Measurements from ENCODE around the gene SLC5A5. TPM values are rescaled to one million over a fixed set of nuclear protein-coding genes. Genes with fewer than 3 reads are reported as not detected.

SLC5A5 gene
- total RNA-seq (not detected), polyA plus RNA-seq (not detected)
- long read RNA-seq, donor 1: 0 reads
- long read RNA-seq, donor 2: 0 reads
- long read RNA-seq, donor 3: 0 reads
- long read RNA-seq, donor 4: 0 reads

DNA sequence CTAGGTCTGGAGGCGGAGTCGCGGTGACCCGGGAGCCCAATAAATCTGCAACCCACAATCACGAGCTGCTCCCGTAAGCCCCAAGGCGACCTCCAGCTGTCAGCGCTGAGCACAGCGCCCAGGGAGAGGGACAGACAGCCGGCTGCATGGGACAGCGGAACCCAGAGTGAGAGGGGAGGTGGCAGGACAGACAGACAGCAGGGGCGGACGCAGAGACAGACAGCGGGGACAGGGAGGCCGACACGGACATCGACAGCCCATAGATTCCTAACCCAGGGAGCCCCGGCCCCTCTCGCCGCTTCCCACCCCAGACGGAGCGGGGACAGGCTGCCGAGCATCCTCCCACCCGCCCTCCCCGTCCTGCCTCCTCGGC, at the start of gene SLC5A5:
Gene SLC5A5 (plus strand): TSS at position 68 of the 373 bp plus-strand sequence. CDS start 375 bp downstream, outside the sequence.
- ATAC-seq (no peak), DNase-seq (no peak)
- intact Hi-C loops (cut with DNase I): loop anchor here in 1 of 4 donors (10.0 kb wide), 1 partner anchor 53 kb away; no protein-coding TSS in a partner anchor
- Histone ChIP-seq H3K9me3 (ENCODE audit: control insufficient read depth, low read length) (no peaks in the 10 kb centered on the region), H3K27ac (ENCODE audit: low read length) (no peak within 1 kb of the TSS), H3K27me3 (ENCODE audit: control insufficient read depth, insufficient read depth) (no peaks in the 10 kb centered on the region), H3K4me1 (ENCODE audit: control insufficient read depth, insufficient read depth, low read length) (no peaks in the 10 kb centered on the region), H3K4me3 (ENCODE audit: low read length) (no peak within 1 kb of the TSS)
- 1% methylated on average over 26 of the region's 26 CpGs for WGBS

DNA sequence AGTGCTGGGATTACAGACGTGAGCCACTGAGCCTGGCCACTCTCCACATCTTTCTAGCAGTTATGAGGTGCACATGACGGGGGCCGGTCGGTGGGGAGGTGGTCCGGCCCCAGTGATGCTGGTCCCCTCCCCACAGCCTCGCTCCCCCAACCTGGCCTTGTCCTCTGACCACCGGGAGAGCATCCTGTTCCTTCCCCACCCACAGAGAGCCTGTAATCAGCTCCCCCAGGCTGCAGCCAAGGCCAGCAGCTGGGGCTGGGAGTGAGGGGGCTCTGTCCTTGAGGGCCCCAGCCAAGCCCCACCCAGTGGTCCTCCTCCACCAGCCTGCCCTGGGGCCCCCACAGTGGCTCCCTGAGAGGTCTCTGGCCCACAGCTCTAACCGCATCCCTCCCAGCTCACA, 47.4 kb upstream of the SLC5A5 start:
- 60% methylated on average over 8 of the region's 8 CpGs for WGBS
- intact Hi-C loops (cut with DNase I): no loop called here
- DNase-seq (no peak), ATAC-seq (peak; percentile 29 to 50)
- Histone ChIP-seq H3K9me3 (ENCODE audit: control insufficient read depth, low read length) (no peaks in the 10 kb centered on the region), H3K4me3 (ENCODE audit: low read length) (no peak overlapping the region), H3K27me3 (ENCODE audit: control insufficient read depth, insufficient read depth) (no peaks in the 10 kb centered on the region), H3K27ac (ENCODE audit: low read length) (no peak overlapping the region), H3K4me1 (ENCODE audit: control insufficient read depth, insufficient read depth, low read length) (no peaks in the 10 kb centered on the region)

DNA sequence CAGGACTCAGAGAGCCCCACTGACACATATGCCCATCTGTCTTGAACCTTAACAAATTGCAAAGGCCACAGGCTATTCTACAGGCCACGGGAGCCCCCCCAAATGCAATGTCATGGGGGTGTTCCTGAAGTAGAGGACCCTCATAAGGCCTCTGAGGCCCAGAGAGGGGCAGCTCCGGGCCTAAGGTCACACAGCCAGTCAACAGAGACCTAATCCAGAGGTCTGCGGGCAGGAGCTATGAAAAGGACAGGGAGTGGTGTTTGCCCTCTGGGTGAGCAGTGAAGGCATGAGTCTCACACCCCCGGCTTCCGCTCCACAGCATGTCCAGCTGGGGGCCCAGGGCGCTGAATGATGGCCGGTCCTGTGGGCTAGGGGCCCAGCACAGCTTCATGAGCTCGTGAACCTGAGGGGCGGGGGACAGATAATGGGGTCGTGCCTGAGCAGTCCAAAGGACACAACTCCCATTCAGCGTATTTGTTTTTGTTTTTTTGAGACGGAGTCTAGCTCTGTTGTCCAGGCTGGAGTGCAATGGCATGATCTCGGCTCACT, 45.2 kb upstream of the SLC5A5 start:
- H3K27me3 ChIP-seq (ENCODE audit: control insufficient read depth, insufficient read depth): no peaks in the 10 kb centered on the region
- no peak overlapping the region for H3K27ac ChIP-seq (ENCODE audit: low read length)
- ATAC-seq (no peak), DNase-seq (no peak)
- no peaks in the 10 kb centered on the region for H3K4me1 ChIP-seq (ENCODE audit: control insufficient read depth, insufficient read depth, low read length)
- intact Hi-C loops (cut with DNase I): no loop called here
- no peaks in the 10 kb centered on the region for H3K9me3 ChIP-seq (ENCODE audit: control insufficient read depth, low read length)
- no peak overlapping the region for H3K4me3 ChIP-seq (ENCODE audit: low read length)
- WGBS: 84% methylated on average over 13 of the region's 13 CpGs

DNA sequence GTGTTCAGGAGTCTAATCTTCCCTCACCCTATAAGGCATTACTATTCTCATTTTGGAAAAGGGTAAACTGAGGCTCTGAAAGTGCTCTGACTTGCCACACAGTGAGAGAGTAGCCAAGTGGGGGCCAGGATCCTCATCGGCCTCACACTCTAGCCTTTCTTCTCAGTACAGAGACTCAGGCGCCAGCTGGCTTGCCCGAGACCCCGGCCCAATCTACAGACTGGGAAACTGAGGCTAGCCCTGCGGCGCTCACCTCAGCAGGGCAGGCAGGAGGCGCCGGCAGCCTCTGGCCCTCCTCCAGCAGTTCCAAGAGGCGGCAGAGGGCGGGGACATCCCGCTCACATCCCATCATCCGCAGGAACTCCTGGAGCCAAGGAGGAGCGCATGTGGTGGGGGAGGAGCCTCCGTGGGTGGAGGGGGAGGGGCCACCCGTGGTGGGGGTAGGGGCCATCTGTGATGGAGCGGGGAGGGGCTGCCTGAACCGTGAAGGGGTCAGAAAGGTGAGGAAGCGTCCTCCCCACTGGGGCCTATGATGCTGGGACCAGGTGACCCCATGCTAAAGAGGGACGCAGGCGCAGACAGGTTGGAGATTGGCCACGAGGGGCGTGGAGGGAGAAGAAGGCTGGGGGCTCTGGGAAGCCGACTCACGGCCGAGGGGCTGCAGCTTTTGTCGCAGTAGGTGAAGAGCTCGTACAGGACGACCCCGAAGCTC, 41.7 kb upstream of the SLC5A5 start:
- Histone ChIP-seq H3K27ac (ENCODE audit: low read length) (no peak overlapping the region), H3K9me3 (ENCODE audit: control insufficient read depth, low read length) (no peaks in the 10 kb centered on the region), H3K27me3 (ENCODE audit: control insufficient read depth, insufficient read depth) (no peaks in the 10 kb centered on the region), H3K4me1 (ENCODE audit: control insufficient read depth, insufficient read depth, low read length) (no peaks in the 10 kb centered on the region), H3K4me3 (ENCODE audit: low read length) (no peak overlapping the region)
- WGBS: 25% methylated on average over 29 of the region's 29 CpGs
- DNase-seq (peak; percentile 53 to 75 (median 69)), ATAC-seq (peak; percentile 32 to 69)
- intact Hi-C loops (cut with DNase I): no loop called here

DNA sequence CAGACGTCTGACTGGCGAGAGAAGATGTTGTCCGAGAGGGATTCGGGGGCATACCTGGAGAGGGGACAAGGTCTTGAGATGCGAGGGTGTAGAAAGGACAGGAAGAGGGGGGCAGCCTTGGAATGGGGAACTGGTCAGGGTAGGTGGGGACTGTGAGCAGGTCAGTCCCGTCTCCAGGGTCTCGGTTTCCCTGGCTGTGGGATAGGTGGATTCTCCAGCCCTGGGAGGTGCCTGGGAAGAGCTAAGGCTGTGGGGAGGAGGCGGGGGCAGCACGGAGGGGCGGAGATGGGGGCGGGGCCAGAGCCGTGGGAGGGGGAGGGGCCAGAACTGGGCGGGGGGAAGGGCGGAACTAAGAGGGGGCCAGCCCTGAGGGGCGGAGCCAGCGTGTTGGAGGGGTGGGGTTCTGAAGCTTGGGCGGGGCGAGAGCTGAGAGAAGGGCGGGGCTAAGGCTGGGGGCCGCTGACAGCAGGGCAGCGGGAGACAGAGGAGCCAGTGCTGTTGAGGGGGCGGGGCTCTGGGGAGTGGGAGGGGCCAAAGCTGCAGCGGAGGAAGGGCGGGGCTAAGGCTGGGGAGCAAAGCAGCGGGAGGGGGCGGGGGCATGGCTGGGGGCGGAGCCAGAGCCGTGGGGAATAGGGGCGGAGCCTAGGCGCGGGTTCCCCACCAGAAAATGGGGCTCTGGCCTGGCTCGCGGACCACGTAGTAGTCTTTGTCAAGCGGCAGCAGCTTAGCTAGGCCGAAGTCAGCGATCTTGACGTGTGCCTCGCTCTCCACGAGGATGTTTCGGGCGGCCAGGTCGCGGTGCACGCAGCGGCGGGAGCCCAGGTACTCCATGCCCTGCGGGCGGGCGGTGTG, 41.0 kb upstream of the SLC5A5 start:
- H3K4me3 ChIP-seq (ENCODE audit: low read length): no peak overlapping the region
- intact Hi-C loops (cut with DNase I): no loop called here

DNA sequence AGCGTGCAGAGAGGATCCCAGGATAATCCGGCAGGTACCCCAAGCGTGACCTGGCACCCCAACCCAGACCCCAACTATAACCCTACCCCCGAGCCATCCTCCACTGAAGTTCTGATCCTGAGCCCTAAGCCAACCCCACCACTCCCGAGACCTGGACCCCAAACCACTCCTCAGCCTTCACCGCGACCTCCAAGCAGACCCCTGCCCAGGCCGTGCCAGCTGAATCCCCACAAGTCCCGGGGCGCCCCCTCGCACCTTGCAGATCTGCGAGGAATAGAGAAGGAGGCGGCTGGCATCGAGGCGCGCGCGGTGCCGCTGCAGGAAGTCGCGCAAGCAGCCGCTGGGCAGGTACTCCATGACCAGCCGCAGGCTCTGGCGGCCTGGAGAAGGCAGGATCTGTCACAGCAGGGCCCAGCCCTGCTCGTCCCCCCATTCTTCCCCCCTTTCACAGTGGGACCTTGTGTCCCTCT, 40.3 kb upstream of the SLC5A5 start:
- H3K27me3 ChIP-seq (ENCODE audit: control insufficient read depth, insufficient read depth): no peaks in the 10 kb centered on the region
- ATAC-seq: no peak
- no peaks in the 10 kb centered on the region for H3K4me1 ChIP-seq (ENCODE audit: control insufficient read depth, insufficient read depth, low read length)
- intact Hi-C loops (cut with DNase I): no loop called here
- no peaks in the 10 kb centered on the region for H3K9me3 ChIP-seq (ENCODE audit: control insufficient read depth, low read length)
- no peak overlapping the region for H3K27ac ChIP-seq (ENCODE audit: low read length)
- 51% methylated on average over 25 of the region's 25 CpGs for WGBS
- no peak overlapping the region for H3K4me3 ChIP-seq (ENCODE audit: low read length)
- no peak for DNase-seq

More for the DNA sequence above, 41.0 kb upstream of the SLC5A5 start:
- Histone ChIP-seq H3K27ac (ENCODE audit: low read length) (no peak overlapping the region), H3K27me3 (ENCODE audit: control insufficient read depth, insufficient read depth) (no peaks in the 10 kb centered on the region), H3K4me1 (ENCODE audit: control insufficient read depth, insufficient read depth, low read length) (no peaks in the 10 kb centered on the region), H3K9me3 (ENCODE audit: control insufficient read depth, low read length) (no peaks in the 10 kb centered on the region)
- ATAC-seq: peak; percentile 63 to 93
- 32% methylated on average over 50 of the region's 50 CpGs for WGBS
- DNase-seq: peak; percentile 78 to 87 (median 87)

DNA sequence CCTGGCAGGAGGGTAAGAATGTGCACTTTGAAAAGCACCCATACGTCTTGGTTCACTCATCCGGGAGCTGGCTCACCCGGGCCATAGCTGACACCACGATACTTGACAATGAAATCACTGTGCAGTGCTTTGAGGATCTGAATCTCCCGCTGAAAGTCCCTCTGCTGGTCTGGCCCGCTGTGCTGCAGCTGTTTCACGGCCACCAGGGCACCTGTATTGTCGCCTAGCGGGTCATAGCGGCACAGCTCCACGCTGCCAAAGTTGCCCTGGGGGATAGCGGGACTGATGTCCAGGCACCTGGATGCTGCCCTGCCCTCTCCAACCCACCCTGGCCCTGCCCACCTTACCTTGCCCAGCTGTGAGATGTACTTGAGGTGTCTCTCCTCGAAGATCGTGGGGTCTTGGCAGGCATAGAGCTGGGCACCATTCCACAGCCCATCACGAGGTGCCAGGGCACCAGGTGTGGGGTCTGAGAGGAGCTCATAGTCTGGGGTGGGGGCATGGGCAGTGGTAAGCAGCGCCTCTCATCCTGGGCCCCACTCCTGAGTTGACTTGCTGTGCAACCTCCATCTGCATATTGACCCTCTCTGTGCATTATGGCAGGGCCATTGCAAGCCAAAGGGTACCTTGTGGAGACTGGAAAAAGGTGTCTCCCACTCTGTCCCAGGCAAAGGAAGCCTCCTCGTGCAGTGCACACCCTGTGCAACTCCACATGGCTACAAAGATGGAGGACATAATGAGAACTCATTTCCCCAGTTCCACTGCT, 39.1 kb upstream of the SLC5A5 start:
- intact Hi-C loops (cut with DNase I): no loop called here
- Histone ChIP-seq H3K4me1 (ENCODE audit: control insufficient read depth, insufficient read depth, low read length) (no peaks in the 10 kb centered on the region), H3K4me3 (ENCODE audit: low read length) (no peak overlapping the region), H3K27me3 (ENCODE audit: control insufficient read depth, insufficient read depth) (no peaks in the 10 kb centered on the region), H3K27ac (ENCODE audit: low read length) (no peak overlapping the region), H3K9me3 (ENCODE audit: control insufficient read depth, low read length) (no peaks in the 10 kb centered on the region)
- DNase-seq (no peak), ATAC-seq (no peak)
- 89% methylated on average over 17 of the region's 17 CpGs for WGBS

DNA sequence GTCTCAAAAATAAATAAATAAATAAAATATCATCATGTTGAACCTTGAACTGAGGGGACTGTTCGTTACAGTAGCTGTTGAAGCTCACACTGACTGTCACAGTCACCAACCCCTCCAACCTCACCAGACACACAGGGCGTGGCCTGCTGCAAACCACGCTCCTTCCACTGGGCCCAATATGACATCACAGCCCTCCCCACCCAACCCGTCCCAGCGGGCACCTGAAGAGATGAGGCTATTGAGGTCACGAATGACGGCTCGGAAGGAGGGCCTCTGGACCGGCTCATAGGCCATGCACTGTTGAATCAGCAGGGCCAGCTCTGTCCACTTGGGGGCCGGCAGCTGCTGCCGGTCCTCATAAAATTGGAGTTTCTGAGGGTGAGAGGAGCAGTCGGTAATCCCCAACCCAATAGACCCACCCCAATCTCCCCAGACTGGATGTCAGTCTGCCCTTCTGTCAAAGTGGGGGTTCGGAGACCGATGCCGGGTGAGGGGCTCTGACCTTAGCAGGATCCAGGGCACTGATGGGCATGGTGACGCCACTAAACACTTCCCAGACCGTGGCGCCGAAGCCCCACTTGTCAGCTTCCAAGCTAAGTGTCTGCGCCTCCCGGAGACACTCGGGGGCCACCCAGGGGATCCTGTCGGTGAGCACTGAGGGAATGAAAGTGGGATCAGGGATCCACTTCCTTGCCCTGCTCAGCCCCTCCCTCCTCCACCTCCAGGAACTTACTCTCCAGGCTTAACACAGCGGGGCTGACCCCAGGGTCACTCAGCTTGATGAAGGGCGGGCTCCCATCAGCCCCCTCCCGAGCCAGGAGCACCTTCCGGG, 37.2 kb upstream of the SLC5A5 start:
- Histone ChIP-seq H3K9me3 (ENCODE audit: control insufficient read depth, low read length) (no peaks in the 10 kb centered on the region), H3K27ac (ENCODE audit: low read length) (no peak overlapping the region), H3K27me3 (ENCODE audit: control insufficient read depth, insufficient read depth) (no peaks in the 10 kb centered on the region), H3K4me1 (ENCODE audit: control insufficient read depth, insufficient read depth, low read length) (no peaks in the 10 kb centered on the region), H3K4me3 (ENCODE audit: low read length) (no peak overlapping the region)
- no peak for ATAC-seq
- intact Hi-C loops (cut with DNase I): no loop called here
- 81% methylated on average over 27 of the region's 27 CpGs for WGBS
- DNase-seq: no peak

DNA sequence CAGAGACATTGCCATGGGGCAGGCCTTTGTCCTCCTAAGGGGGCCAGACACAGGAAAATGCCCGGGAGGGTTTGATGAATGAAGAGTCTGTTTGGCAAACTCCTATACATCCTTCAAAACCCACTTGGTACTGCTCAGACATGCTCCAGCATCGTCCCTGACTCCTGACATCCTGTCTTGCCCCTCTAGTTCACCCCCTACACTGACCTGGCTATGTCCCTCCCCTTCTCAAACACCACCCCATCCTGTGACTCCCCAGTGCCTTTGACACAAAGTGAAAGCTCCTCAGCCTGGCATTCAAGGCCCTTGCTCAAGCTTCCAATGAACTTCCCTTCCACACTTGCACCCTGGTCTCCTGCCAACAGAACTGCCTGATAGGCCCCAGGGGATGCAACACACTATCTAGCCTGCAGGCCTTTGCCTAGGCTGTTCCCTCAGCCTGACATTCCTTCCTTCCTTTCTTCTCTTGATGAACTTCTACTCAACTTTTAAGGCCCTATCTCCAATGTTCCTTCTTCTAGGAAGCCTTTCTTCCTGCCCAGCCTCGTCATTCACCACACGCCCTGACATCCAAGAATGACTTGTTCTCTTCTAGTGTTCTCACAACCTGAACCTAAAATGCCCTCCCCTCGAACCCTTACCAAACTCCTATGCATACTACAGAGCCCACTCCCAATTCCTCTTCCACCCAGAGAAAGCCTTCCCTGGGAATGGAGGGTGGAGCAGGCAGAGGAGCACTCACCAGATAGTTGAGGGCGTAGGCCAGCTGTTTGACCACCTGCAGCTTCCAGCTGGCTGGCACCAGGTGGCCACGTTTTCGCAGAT, 36.4 kb upstream of the SLC5A5 start:
- ATAC-seq: no peak
- 78% methylated on average over 8 of the region's 8 CpGs for WGBS
- no peaks in the 10 kb centered on the region for H3K4me1 ChIP-seq (ENCODE audit: control insufficient read depth, insufficient read depth, low read length)
- H3K9me3 ChIP-seq (ENCODE audit: control insufficient read depth, low read length): no peaks in the 10 kb centered on the region
- H3K27me3 ChIP-seq (ENCODE audit: control insufficient read depth, insufficient read depth): no peaks in the 10 kb centered on the region
- intact Hi-C loops (cut with DNase I): no loop called here
- no peak overlapping the region for H3K4me3 ChIP-seq (ENCODE audit: low read length)
- no peak overlapping the region for H3K27ac ChIP-seq (ENCODE audit: low read length)
- DNase-seq: no peak
